Neural progenitor cell (in vitro differentiated cells): Measurements from ENCODE around the gene RNFT2. TPM values are rescaled to one million over a fixed set of nuclear protein-coding genes. Genes with fewer than 3 reads are reported as not detected.

Source experiments
- DNase-seq: peaks from one replicate; pipeline ENCODE4 v3.0.0-alpha.2; 2016; ENCODE audit warnings: low spot score
- H2AFZ ChIP-seq: fragments of 200-600 bp; sonication (generic); replicated peaks from 2 replicates; pipeline ENCODE4 v1.6.1; 2016; ENCODE audit warnings: antibody characterized with exemption
- H3F3A ChIP-seq: fragments of 200-600 bp; sonication (generic); 2 replicates; pipeline ENCODE4 v1.6.1; 2016; ENCODE audit warnings: antibody characterized with exemption, low read depth
- H3K27ac ChIP-seq: fragments of 200-600 bp; sonication (generic); 2 replicates; pipeline ENCODE4 v1.5.1; 2016; ENCODE audit warnings: mild to moderate bottlenecking
- H3K27me3 ChIP-seq: fragments of 200-600 bp; sonication (generic); 2 replicates; pipeline ENCODE4 v1.6.1; 2016; ENCODE audit warnings: mild to moderate bottlenecking, moderate library complexity
- H3K36me3 ChIP-seq: fragments of 200-600 bp; sonication (generic); 2 replicates; pipeline ENCODE4 v1.5.1; 2016
- H3K4me1 ChIP-seq: fragments of 200-600 bp; sonication (generic); 2 replicates; pipeline ENCODE4 v1.6.1; 2016; ENCODE audit warnings: mixed run types
- H3K4me2 ChIP-seq: fragments of 200-600 bp; sonication (generic); 2 replicates; pipeline ENCODE4 v1.6.1; 2016
- H3K4me3 ChIP-seq: fragments of 200-600 bp; sonication (generic); 2 replicates; pipeline ENCODE4 v1.5.1; 2016
- H3K79me2 ChIP-seq: fragments of 200-600 bp; sonication (generic); 2 replicates; pipeline ENCODE4 v1.6.1; 2016; ENCODE audit warnings: low read depth
- H3K9ac ChIP-seq: fragments of 200-600 bp; sonication (generic); 2 replicates; pipeline ENCODE4 v1.6.1; 2016
- H3K9me3 ChIP-seq: fragments of 200-600 bp; sonication (generic); 2 replicates; pipeline ENCODE4 v1.5.1; 2016; ENCODE audit warnings: low read depth
- H4K20me1 ChIP-seq: fragments of 200-600 bp; sonication (generic); 2 replicates; pipeline ENCODE4 v1.6.1; 2016; ENCODE audit warnings: low read depth
- H3K27ac Mint-ChIP-seq: 3 replicates; pipeline ENCODE4 v1.8.0; 2021; ENCODE audit warnings: mixed read lengths
- H3K27me3 Mint-ChIP-seq: 2 replicates; pipeline ENCODE4 v1.8.0; 2022; ENCODE audit warnings: low read depth, mild to moderate bottlenecking, inconsistent platforms, moderate library complexity, mixed read lengths; ENCODE audit not compliant: insufficient read depth
- H3K36me3 Mint-ChIP-seq: 3 replicates; pipeline ENCODE4 v1.8.0; 2021; ENCODE audit warnings: mixed read lengths
- H3K4me1 Mint-ChIP-seq: 3 replicates; pipeline ENCODE4 v1.8.0; 2021; ENCODE audit warnings: mixed read lengths
- H3K4me3 Mint-ChIP-seq: 3 replicates; pipeline ENCODE4 v1.8.0; 2021; ENCODE audit warnings: mild to moderate bottlenecking, moderate library complexity, mixed read lengths
- H3K9me3 Mint-ChIP-seq: 3 replicates; pipeline ENCODE4 v1.8.0; 2020; ENCODE audit warnings: mixed read lengths
- EZH2 ChIP-seq: fragments of 200-600 bp; sonication (generic); IDR thresholded peaks from 2 replicates; pipeline ENCODE4 v1.6.1; 2017; ENCODE audit warnings: antibody characterized with exemption, mild to moderate bottlenecking, moderate library complexity
- EZH2phosphoT487 ChIP-seq: fragments of 200-600 bp; sonication (generic); IDR thresholded peaks from 2 replicates; pipeline ENCODE4 v1.6.1; 2017; ENCODE audit warnings: antibody characterized with exemption
- total RNA-seq: library from RNA; depleted of rRNA; stranded (reverse); fragments of >200 nt; gene quantifications from 2 replicates; pipeline ENCODE4 v1.2.3, GENCODE V29; 2015; ENCODE audit warnings: low replicate concordance
- TF ChIP-seq, protein P1 (sequence below): fragments of 200-600 bp; sonication (generic); IDR thresholded peaks from 2 replicates; pipeline ENCODE4 v1.5.1; 2017; ENCODE audit warnings: antibody characterized with exemption, mild to moderate bottlenecking

RNFT2 gene
- total RNA-seq, 1 donor from 2014 or later, result 26.9 TPM

DNA sequence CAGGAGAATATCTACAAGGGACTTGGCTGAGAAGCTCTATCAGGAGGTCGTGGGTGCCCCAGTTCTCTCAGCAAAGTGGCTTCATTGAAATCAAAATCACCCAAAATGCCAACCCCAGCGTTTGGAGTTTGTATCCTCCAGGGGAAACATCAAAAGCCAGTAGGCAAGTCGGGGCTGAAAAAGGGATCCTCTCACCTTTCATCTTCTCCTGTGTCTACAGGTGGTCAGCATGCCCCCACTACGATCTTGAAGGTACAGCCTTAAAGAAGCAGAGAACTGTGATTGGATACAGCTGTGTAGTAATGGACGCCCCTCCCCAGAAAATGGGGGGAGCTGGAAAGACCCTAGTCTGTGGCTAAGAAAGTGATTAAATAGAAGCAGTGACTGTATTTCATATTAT, 121.0 kb downstream of the RNFT2 start:
- no peak overlapping the region for H3K27ac ChIP-seq

DNA sequence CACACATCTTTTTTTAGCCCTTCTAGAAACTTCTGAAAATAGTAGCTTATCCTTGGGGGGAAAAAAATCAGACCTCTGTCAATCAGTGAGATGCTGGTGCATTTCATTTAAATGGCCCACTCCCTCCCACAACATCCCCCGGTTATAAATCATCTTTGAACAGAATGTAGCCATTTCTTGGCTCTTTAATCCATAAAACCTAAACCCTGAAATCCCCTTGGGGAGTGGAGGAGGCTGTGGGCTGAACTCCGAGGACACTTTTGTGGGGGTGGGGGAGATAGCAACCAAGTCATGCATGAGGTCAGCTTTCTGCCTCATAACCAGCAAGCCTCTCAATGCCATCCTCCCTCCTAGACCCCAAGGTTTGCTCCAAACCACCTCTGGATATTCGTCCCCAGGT, 122.1 kb downstream of the RNFT2 start:
- H3K9ac ChIP-seq, result no peak overlapping the region
- no peaks in the 10 kb centered on the region for H3K9me3 Mint-ChIP-seq
- H3K4me3 ChIP-seq, result no peak overlapping the region
- no peak overlapping the region for H3K4me2 ChIP-seq
- H3K4me1 Mint-ChIP-seq, result peaks cover 40% of the 10 kb centered on the region
- no peaks in the 10 kb centered on the region for H3F3A ChIP-seq
- H3K4me1 ChIP-seq, result no peaks in the 10 kb centered on the region
- no peaks in the 10 kb centered on the region for H3K36me3 ChIP-seq
- H3K79me2 ChIP-seq, result no peaks in the 10 kb centered on the region
- no peak overlapping the region for H3K27ac Mint-ChIP-seq
- DNase-seq, result no peak
- no peaks in the 10 kb centered on the region for H4K20me1 ChIP-seq
- no peak overlapping the region for H3K27ac ChIP-seq
- H3K36me3 Mint-ChIP-seq, result no peaks in the 10 kb centered on the region
- H2AFZ ChIP-seq, result no peak overlapping the region
- no peaks in the 10 kb centered on the region for H3K27me3 ChIP-seq
- TF ChIP-seq EZH2, result no peak
- TF ChIP-seq, protein P1, sequence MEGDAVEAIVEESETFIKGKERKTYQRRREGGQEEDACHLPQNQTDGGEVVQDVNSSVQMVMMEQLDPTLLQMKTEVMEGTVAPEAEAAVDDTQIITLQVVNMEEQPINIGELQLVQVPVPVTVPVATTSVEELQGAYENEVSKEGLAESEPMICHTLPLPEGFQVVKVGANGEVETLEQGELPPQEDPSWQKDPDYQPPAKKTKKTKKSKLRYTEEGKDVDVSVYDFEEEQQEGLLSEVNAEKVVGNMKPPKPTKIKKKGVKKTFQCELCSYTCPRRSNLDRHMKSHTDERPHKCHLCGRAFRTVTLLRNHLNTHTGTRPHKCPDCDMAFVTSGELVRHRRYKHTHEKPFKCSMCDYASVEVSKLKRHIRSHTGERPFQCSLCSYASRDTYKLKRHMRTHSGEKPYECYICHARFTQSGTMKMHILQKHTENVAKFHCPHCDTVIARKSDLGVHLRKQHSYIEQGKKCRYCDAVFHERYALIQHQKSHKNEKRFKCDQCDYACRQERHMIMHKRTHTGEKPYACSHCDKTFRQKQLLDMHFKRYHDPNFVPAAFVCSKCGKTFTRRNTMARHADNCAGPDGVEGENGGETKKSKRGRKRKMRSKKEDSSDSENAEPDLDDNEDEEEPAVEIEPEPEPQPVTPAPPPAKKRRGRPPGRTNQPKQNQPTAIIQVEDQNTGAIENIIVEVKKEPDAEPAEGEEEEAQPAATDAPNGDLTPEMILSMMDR, result no peak
- no peak for TF ChIP-seq EZH2phosphoT487
- H3K9me3 ChIP-seq, result no peaks in the 10 kb centered on the region
- peaks cover 9% of the 10 kb centered on the region for H3K27me3 Mint-ChIP-seq
- H3K4me3 Mint-ChIP-seq, result no peak overlapping the region

More for the DNA sequence above, 121.0 kb downstream of the RNFT2 start:
- Histone ChIP-seq H3K9me3 (no peaks in the 10 kb centered on the region), H2AFZ (no peak overlapping the region), H3K36me3 (no peaks in the 10 kb centered on the region), H3K27me3 (no peaks in the 10 kb centered on the region), H4K20me1 (no peaks in the 10 kb centered on the region), H3K9ac (no peak overlapping the region), H3F3A (no peaks in the 10 kb centered on the region), H3K4me2 (no peak overlapping the region), H3K4me3 (no peak overlapping the region), H3K4me1 (no peaks in the 10 kb centered on the region), H3K79me2 (no peaks in the 10 kb centered on the region)
- DNase-seq, result no peak
- peaks cover 9% of the 10 kb centered on the region for H3K27me3 Mint-ChIP-seq
- H3K9me3 Mint-ChIP-seq, result no peaks in the 10 kb centered on the region
- TF ChIP-seq, protein P1, result no peak
- TF ChIP-seq EZH2, result no peak
- TF ChIP-seq EZH2phosphoT487, result no peak
- no peak overlapping the region for H3K4me3 Mint-ChIP-seq
- no peaks in the 10 kb centered on the region for H3K36me3 Mint-ChIP-seq
- no peak overlapping the region for H3K27ac Mint-ChIP-seq
- peaks cover 40% of the 10 kb centered on the region for H3K4me1 Mint-ChIP-seq

DNA sequence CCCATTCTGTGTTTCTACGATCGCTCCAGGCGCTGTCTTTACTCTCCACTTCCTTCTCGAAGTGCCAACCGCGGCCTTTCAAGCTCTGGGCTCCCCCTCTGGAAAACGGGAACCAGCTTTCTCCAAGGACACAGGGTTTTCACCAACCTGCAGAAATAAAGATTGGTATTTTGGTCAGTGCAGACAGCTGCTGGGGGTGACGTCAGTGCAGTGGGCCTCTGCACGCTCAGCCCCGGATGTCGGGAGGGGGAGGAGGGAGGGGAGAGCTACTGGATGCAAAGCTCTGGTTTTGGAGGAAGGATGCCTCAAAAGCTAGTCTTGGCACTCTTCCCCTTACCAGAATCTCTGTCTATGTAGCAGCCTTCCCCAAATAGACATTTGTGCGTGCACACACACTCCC, 123.2 kb downstream of the RNFT2 start:
- Histone ChIP-seq H3K4me3 (no peak overlapping the region), H3K9me3 (no peaks in the 10 kb centered on the region), H3K27ac (no peak overlapping the region), H3K79me2 (no peaks in the 10 kb centered on the region), H3K27me3 (no peaks in the 10 kb centered on the region), H3K36me3 (no peaks in the 10 kb centered on the region), H3K4me2 (no peak overlapping the region), H2AFZ (no peak overlapping the region), H3K9ac (no peak overlapping the region), H4K20me1 (no peaks in the 10 kb centered on the region), H3F3A (no peaks in the 10 kb centered on the region), H3K4me1 (no peaks in the 10 kb centered on the region)
- peak; percentile 34 for DNase-seq
- Mint-ChIP-seq H3K4me3 (no peak overlapping the region), H3K27me3 (peaks cover 11% of the 10 kb centered on the region), H3K4me1 (peaks cover 40% of the 10 kb centered on the region), H3K36me3 (no peaks in the 10 kb centered on the region), H3K9me3 (no peaks in the 10 kb centered on the region), H3K27ac (no peak overlapping the region)
- no peak for TF ChIP-seq EZH2phosphoT487

DNA sequence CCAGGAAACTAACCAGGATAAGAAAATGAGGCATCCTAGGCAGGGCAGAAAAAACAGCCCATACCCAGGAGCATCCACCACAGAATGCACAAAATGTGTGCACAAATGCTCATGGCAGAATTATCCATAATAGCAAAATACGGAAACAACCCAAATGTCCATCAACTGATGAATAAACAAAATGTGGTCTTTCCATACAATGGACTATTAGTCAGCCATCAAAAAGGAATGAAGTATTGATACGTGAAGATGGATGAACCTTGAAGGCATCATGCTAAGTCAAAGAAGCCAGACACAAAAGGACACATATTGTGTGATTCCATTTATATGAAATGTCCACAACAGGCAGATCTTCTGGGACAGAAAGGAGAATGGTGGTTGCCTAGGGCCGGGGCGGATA, 124.1 kb downstream of the RNFT2 start:
- DNase-seq, result no peak
- no peaks in the 10 kb centered on the region for H3K79me2 ChIP-seq
- no peaks in the 10 kb centered on the region for H3K4me1 ChIP-seq
- Mint-ChIP-seq H3K4me3 (no peak overlapping the region), H3K4me1 (peaks cover 40% of the 10 kb centered on the region), H3K36me3 (no peaks in the 10 kb centered on the region), H3K27me3 (peaks cover 14% of the 10 kb centered on the region), H3K27ac (no peak overlapping the region), H3K9me3 (no peaks in the 10 kb centered on the region)
- TF ChIP-seq, protein P1, result no peak
- TF ChIP-seq EZH2phosphoT487 (no peak), EZH2 (no peak)
- H3K4me2 ChIP-seq, result no peak overlapping the region
- no peaks in the 10 kb centered on the region for H3K9me3 ChIP-seq
- no peak overlapping the region for H2AFZ ChIP-seq
- H3K4me3 ChIP-seq, result no peak overlapping the region
- H3K27me3 ChIP-seq, result no peaks in the 10 kb centered on the region
- no peaks in the 10 kb centered on the region for H3K36me3 ChIP-seq
- H3K9ac ChIP-seq, result no peak overlapping the region
- H4K20me1 ChIP-seq, result no peaks in the 10 kb centered on the region
- no peaks in the 10 kb centered on the region for H3F3A ChIP-seq
- H3K27ac ChIP-seq, result no peak overlapping the region
